ENCODE data around the gene ANO7.

The ANO7 gene

DNA sequence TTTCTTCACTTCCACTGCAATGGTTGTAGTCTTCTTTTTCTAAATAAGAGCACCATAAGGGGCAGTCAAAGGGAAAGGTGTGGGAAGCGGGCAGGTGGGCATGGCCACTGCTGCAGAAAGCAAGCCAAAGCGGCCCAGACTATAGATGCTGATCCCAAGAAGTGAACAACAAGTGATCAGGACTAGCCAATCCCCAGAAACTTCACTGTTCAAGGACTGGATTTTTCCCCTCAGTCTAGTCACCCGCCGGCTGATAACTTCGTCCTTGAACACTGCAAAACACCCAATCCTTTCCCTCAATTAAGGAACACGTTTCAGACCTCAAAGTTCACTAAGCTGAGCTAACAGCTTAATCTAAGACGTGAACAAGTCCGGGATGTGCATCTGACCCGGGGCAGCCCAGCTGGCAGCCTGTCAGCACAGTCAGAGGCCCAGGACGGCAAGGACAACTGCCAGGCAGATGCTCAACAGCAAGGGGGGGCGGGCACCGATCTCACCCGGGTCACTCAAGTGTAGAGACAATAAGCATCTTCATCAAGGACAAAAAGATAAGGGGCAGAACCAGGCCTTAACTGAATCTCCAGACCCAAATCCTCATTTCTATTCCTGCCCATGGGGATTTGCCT, 67.2 kb downstream of the ANO7 start:
- DNase-seq: no peak

GRCh38 chr2:241256168-241256545, 67.7 kb downstream of the ANO7 start:
- no peak for DNase-seq

DNA sequence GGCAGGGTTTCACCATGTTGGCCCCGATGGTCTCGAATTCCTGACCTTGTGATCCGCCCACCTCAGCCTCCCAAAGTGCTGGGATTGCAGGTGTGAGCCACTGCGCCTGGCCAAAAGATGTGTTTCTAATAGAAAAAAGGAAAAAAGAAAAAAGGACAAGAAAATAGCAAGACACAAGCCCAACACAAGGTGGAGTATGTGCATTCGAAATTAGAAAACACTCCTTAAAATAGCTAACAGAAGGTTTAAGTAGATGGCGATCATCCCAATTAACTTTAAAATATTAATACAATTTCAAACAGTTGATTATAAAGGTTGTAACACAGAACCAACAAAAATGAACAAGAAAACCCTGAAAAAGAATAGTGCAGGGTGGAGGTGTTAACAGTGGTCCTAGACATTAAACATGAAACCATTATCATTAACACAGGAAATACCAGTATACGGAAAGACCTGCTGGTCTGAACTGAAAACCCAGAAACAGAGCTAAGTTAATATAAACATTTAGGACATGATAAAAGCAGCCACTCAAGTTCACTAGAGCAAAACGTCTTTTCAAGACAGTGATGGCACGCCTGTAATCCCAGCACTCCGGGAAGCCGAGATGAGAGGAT, 69.0 kb downstream of the ANO7 start:
- no peak for DNase-seq

DNA sequence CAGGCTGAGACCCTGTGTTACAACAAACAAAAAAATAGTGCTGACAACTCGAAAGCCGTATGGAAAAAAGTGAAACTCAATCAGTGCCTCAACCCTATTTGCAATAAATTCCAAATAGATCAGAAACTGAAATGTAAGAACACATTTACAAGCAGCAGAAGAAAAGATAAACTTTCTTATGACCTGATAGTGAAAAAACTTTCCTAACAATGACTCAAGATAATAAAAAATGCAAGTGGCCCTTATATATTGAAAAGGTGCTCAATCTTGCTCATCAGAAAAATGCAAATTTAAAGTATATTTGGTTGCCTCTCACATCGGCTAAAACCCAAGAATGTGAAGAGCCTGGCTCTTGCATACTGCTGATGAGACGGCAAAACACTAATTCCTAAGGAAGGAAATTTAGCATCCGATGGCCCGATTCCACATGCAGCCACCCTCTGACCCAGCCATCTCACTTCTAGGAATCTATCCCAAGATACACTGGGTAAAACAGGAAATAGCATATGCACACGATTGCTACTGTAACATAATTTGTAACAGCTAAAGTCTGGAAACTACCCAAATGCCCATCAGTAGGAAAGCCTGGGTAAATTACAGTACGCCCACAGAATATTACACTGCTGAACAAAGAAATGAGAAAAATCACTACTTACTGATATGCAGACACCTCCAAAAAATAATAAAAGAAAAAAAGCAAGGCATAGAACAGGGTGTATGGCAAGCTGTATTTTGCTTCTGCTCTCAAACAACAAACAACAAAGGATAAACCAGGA, 70.2 kb downstream of the ANO7 start:
- no peak for DNase-seq

- no peak for DNase-seq
These were observed 72.4 kb downstream of the ANO7 start for GRCh38 chr2:241260911-241261310.

DNA sequence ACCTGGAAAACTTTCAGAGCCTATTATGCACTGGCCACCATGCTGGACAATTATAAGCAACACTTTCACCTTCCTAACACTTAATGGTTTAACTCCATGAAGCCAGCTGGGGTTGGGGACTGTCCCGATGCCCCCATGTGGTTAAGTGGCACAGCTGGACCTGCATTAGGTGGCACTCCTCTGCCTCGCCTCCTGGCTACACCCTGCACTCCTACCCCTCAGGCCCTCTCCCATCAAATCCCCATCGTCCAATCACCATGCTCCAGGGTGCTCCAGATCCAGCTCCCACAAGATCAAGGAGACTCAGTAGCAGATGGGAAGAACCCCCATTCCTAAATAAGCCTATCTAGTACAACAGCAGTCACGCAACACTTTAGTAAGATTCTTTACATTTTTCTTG, 73.2 kb downstream of the ANO7 start:
- no peak for DNase-seq

DNA sequence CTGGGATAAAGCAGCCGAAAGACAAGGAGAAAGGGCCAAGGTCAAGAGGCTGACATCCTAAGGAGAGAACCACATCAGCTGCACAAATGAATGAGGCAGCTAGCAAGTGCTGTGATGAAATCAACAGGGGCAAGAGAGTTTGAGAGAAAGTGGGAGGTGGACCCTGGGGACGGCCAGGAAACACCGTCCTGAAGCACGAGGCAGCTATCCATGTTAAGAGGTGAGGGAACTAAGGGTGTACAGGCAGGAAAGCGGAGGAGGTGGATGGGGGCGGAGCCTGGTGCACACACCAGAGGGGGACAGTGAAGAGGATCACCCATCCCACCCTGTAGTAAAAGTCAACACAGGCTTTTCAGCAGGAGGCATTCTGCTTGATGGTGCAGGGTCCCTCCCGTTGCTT, 74.6 kb downstream of the ANO7 start:
- DNase-seq: no peak

DNA sequence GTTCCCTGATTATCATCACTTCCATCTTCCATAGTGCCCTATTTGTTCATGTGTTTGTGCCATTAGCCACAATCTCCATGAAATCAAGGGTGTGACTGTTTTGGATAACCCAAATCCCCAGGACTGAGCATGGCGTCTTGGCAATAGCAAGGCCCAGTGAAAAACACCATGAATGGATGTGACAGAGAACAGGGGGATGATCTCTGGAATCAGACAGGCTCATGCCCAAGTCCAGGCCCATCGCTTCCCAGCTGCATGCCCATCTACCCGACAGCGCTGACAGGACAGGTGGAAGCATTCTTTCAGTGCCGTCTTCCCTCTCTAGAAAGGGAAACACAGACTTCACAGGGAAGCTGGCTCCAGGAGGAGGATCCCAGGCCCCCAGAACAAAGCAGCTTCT, 77.0 kb downstream of the ANO7 start:
- no peak for DNase-seq

DNA sequence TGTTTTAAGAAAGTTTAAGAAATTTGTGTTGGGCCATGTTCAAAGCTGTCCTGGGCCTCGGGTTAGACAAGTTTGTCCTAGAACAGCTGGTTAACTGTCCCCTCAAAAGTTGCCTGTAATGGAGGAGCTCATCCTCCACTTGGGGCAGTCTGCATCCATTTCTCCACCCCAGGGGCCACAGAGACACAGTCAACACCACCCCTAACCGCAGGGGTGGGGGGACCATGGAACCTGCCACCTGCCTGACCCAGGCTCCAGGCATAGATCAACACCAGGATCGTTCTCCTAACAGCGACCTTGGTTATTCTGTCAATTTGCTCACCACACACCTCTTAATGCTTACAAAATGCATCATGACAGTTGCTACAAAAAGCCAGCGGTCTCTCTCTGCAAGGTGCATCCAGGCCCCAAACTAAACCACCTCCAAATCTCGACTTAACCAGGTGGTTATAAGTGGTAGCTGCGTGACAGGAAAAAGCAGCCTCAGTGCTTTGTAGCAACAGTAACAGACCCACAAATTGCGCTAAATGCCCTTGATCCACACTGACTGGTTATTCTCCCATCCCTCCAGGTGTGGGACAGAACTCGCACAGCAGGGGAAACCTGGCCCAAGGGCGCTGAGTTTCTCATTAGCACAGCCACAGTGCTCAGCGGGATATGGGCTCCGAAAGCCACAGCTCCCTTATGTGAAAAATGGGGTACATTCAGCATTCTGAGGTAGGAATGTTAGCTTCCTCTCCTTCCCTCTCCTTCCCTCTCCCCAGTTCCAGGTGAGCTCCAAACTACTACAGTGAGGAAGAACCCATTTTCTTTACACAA, 79.0 kb downstream of the ANO7 start:
- no peak for DNase-seq

DNA sequence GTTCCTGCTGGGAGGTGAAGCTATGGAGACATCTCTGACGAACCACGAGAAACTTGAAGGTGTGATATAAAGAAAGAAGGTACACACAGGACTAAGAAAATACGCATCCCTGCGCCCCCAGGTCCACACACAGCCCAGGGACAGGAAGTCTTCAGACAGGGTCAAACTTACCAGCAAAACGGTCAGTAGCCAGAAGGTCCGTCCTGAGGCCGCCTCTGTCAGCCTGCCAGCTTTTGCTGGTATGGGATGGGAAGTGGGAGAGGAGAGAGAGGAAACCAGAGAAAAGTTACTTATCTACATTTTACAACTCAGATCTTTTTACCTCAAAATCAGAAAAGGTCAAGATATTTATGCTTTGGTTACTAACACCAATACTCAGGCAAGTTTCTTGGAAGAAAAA, 79.8 kb downstream of the ANO7 start:
- DNase-seq: no peak

GRCh38 chr2:241268716-241269445, 80.4 kb downstream of the ANO7 start:
- no peak for DNase-seq

DNA sequence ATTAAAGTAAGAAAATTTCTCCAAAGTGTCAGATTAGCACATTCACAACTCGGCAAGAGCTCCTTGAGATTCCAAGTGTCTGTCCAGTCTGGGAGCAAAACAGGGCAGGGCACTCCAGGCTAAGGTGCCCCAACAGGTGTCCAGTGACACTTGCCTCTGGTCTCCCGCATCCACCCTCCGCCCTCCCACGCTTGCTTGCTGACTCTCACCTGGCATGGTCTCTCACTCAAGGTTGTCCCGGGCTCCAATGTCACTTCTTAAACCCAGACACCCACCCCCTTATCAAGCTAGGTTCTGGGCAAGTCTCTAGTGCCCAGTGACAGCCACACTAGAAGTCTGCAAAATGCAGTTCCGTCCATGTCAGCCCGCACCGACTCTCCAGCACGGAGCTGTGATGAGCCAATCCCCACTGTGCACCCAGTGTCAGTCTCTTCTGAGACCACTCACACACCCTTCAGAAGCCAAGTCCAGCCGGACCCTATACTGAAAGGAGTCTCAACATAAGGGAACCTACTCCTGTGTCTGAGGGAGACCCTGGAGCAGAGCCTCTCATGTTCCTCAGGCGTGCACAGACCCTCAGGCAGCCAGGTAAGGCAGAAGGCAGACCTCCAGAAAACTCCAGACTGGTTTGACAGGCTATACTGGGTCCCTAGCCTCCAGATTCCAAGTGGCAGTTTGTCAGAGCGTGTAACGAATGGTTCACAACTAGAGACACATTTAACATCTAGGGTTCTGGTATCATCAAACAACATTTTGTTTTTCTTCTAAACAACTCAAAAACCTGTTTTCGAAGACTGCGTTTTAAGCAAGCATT, 81.4 kb downstream of the ANO7 start:
- no peak for DNase-seq

- DNase-seq: no peak
These were observed 82.1 kb downstream of the ANO7 start for GRCh38 chr2:241270531-241270930.

- peak; percentile 58 to 64 for DNase-seq
These were observed 83.3 kb downstream of the ANO7 start for GRCh38 chr2:241271706-241272302.

GRCh38 chr2:241272303-241273209, 84.1 kb downstream of the ANO7 start:
- DNase-seq: no peak

- no peak for DNase-seq
These were observed 84.9 kb downstream of the ANO7 start for GRCh38 chr2:241273210-241274020.

- no peak for DNase-seq
These were observed 85.7 kb downstream of the ANO7 start for GRCh38 chr2:241274127-241274526.

Measured in AML-193 (cell line).